Endodermal cell (in vitro differentiated cells): Measurements from ENCODE around the gene ZNF132. TPM values are rescaled to one million over a fixed set of nuclear protein-coding genes. Genes with fewer than 3 reads are reported as not detected.

Source experiments
- DNase-seq: peaks from one replicate; pipeline ENCODE4 v3.0.0-alpha.2; 2017
- H3K27ac ChIP-seq: 2 replicates; pipeline ENCODE4 v1.5.1; 2013; ENCODE audit warnings: mild to moderate bottlenecking, low read depth, low read length, moderate library complexity
- H3K27me3 ChIP-seq: 2 replicates; pipeline ENCODE4 v1.6.1; 2013; ENCODE audit warnings: mild to moderate bottlenecking, low read length, moderate library complexity; ENCODE audit not compliant: insufficient read depth, control insufficient read depth, poor library complexity, severe bottlenecking
- H3K36me3 ChIP-seq: 2 replicates; pipeline ENCODE4 v1.7.0; 2013; ENCODE audit warnings: mild to moderate bottlenecking, low read length, moderate library complexity; ENCODE audit not compliant: control insufficient read depth, insufficient read depth
- H3K4me1 ChIP-seq: one replicate; pipeline ENCODE4 v1.7.0; 2013; ENCODE audit warnings: low read length; ENCODE audit not compliant: control insufficient read depth, insufficient read depth
- H3K4me3 ChIP-seq: 2 replicates; pipeline ENCODE4 v1.5.1; 2013; ENCODE audit warnings: mild to moderate bottlenecking, low read length, moderate library complexity
- H3K9ac ChIP-seq: 2 replicates; pipeline ENCODE4 v1.6.1; 2013; ENCODE audit warnings: mild to moderate bottlenecking, low read length, moderate library complexity; ENCODE audit not compliant: poor library complexity, severe bottlenecking; ENCODE audit errors: extremely low read depth
- H3K9me3 ChIP-seq: 2 replicates; pipeline ENCODE4 v1.6.1; 2013; ENCODE audit warnings: mild to moderate bottlenecking, low read length, moderate library complexity; ENCODE audit not compliant: control insufficient read depth
- H3K27ac Mint-ChIP-seq: 2 replicates; pipeline ENCODE4 v1.8.0; 2020; ENCODE audit warnings: mixed read lengths
- H3K27me3 Mint-ChIP-seq: 2 replicates; pipeline ENCODE4 v1.8.0; 2021; ENCODE audit warnings: mild to moderate bottlenecking, mixed read lengths; ENCODE audit not compliant: insufficient read depth
- H3K36me3 Mint-ChIP-seq: 2 replicates; pipeline ENCODE4 v1.8.0; 2020; ENCODE audit warnings: low read depth, mixed read lengths
- H3K4me1 Mint-ChIP-seq: 2 replicates; pipeline ENCODE4 v1.8.0; 2020; ENCODE audit warnings: mixed read lengths
- H3K4me3 Mint-ChIP-seq: 2 replicates; pipeline ENCODE4 v1.8.0; 2020; ENCODE audit warnings: mild to moderate bottlenecking, moderate library complexity, mixed read lengths
- H3K9me3 Mint-ChIP-seq: 2 replicates; pipeline ENCODE4 v1.8.0; 2020; ENCODE audit warnings: mild to moderate bottlenecking, mixed read lengths
- CTCF ChIP-seq: fragments of 200-600 bp; sonication (generic); conservative IDR thresholded peaks from 2 replicates; pipeline ENCODE4 v1.5.0; 2021; ENCODE audit warnings: antibody characterized with exemption, mild to moderate bottlenecking
- WGBS, 2 experiments: methylation state at CpG; one replicate each; pipeline versions ENCODE4 v1.1.5 to v1.1.7; 2013; ENCODE audit warnings: missing lambda C conversion rate in 2 of 2, mixed read lengths in 1 of 2; ENCODE audit not compliant: insufficient coverage in 1 of 2, insufficient read length in 1 of 2; 5-methylcytosine and 5-hydroxymethylcytosine counted together
- total RNA-seq, 2 donors: library from RNA; stranded (reverse); fragmentation: NEBNext Ultra II Directional in 1 of 2; extraction: Animal tissue kit (Norgen Biotek cat#: 25700) in 1 of 2; gene quantifications; 2 replicates in 1 of 2; 3 replicates in 1 of 2; pipeline ENCODE4 v1.2.1, GENCODE V29; 2021

Gene ZNF132
- total RNA-seq, 2 donors from 2014 or later, result 0.71 to 1.2 TPM

- peaks cover 55% of the 10 kb centered on the region for H3K9me3 ChIP-seq
- Mint-ChIP-seq H3K27me3 (peaks cover 18% of the 10 kb centered on the region), H3K4me3 (no peak overlapping the region), H3K36me3 (peaks cover 27% of the 10 kb centered on the region), H3K4me1 (no peaks in the 10 kb centered on the region), H3K9me3 (peaks cover 63% of the 10 kb centered on the region), H3K27ac (no peak overlapping the region)
- no peak for TF ChIP-seq CTCF
- H3K4me1 ChIP-seq, result no peaks in the 10 kb centered on the region
- WGBS, 2 experiments, result 75% methylated on average over 1 of the region's 1 CpG; no CpG with 5 or more reads in 1 of the 2 experiments
- H3K36me3 ChIP-seq, result peaks cover 18% of the 10 kb centered on the region
- no peak overlapping the region for H3K9ac ChIP-seq
- DNase-seq, result no peak
- no peak overlapping the region for H3K27ac ChIP-seq
- no peaks in the 10 kb centered on the region for H3K27me3 ChIP-seq
- no peak overlapping the region for H3K4me3 ChIP-seq
Observed at GRCh38 chr19:58428617-58429016, 11.3 kb downstream of the ZNF132 start.

DNA sequence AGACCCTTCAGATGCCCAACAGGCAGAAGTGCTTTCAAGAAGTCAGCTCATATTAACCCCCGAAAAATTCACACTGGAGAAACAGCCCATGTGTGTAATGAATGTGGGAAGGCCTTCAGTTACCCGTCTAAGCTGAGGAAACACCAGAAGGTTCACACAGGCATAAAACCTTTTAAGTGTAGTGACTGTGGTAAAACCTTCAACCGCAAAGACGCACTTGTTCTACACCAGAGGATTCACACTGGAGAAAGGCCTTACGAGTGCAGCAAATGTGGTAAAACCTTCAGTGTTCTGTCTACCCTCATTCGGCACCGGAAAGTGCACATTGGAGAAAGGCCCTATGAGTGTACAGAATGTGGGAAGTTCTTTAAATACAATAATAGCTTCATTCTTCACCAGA, 22.9 kb downstream of the ZNF132 start:
- peaks cover 41% of the 10 kb centered on the region for H3K9me3 Mint-ChIP-seq
- no peak overlapping the region for H3K4me3 ChIP-seq
- WGBS, 2 experiments, result 93 to 97% methylated on average over 7 of the region's 7 CpGs

DNA sequence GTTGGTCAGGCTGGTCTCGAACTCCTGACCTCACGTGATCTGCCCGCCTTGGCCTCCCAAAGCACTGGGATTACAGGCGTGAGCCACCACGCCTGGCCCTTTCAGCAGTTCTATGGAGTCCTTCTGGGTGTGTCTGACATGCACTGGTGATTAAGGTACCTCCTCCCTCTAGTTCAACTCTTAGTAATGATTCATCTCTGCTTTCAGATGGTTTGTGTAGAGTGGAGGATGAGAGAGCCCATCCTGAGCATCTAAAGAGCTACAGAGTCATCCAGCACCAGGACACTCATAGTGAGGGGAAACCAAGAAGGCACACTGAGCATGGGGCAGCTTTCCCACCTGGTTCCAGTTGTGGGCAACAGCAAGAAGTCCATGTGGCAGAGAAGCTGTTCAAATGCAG, 23.3 kb downstream of the ZNF132 start:
- peaks cover 28% of the 10 kb centered on the region for H3K36me3 ChIP-seq
- Mint-ChIP-seq H3K27me3 (no peaks in the 10 kb centered on the region), H3K27ac (no peak overlapping the region), H3K4me1 (no peaks in the 10 kb centered on the region), H3K4me3 (no peak overlapping the region), H3K36me3 (peaks cover 62% of the 10 kb centered on the region), H3K9me3 (peaks cover 41% of the 10 kb centered on the region)
- TF ChIP-seq CTCF, result no peak
- H3K4me1 ChIP-seq, result no peaks in the 10 kb centered on the region
- no peak for DNase-seq
- H3K9me3 ChIP-seq, result no peaks in the 10 kb centered on the region
- WGBS, 2 experiments, result 93 to 100% methylated on average over 5 of the region's 5 CpGs
- no peak overlapping the region for H3K27ac ChIP-seq
- H3K27me3 ChIP-seq, result no peaks in the 10 kb centered on the region
- no peak overlapping the region for H3K9ac ChIP-seq
- H3K4me3 ChIP-seq, result no peak overlapping the region

More for the DNA sequence above, 22.9 kb downstream of the ZNF132 start:
- Mint-ChIP-seq H3K4me3 (no peak overlapping the region), H3K27me3 (no peaks in the 10 kb centered on the region), H3K27ac (no peak overlapping the region), H3K4me1 (no peaks in the 10 kb centered on the region), H3K36me3 (peaks cover 62% of the 10 kb centered on the region)
- Histone ChIP-seq H3K27ac (no peak overlapping the region), H3K9me3 (no peaks in the 10 kb centered on the region), H3K4me1 (no peaks in the 10 kb centered on the region), H3K9ac (no peak overlapping the region), H3K27me3 (no peaks in the 10 kb centered on the region), H3K36me3 (peaks cover 28% of the 10 kb centered on the region)
- no peak for DNase-seq
- TF ChIP-seq CTCF, result no peak
